Loucy (cell line): ENCODE measurements around the gene ATF7.
A peak's percentile ranks its signal among the peaks of the same experiment; 100 is the strongest.

Experiments
- H2AFZ ChIP-seq: fragments of 200-600 bp; sonication (generic); 2 replicates; pipeline ENCODE4 v1.6.0; 2016; ENCODE audit warnings: antibody characterized with exemption, mild to moderate bottlenecking, low read length, moderate library complexity
- H3F3A ChIP-seq: fragments of 200-600 bp; 2 replicates; pipeline ENCODE4 v1.6.0; 2016; ENCODE audit warnings: antibody characterized with exemption, low read depth, mild to moderate bottlenecking
- H3K27me3 ChIP-seq: fragments of 200-600 bp; sonication (generic); 2 replicates; pipeline ENCODE4 v1.6.1; 2014; ENCODE audit warnings: low read length, mild to moderate bottlenecking; ENCODE audit not compliant: insufficient read depth, poor library complexity, severe bottlenecking
- H3K36me3 ChIP-seq: fragments of 200-600 bp; sonication (generic); 2 replicates; pipeline ENCODE4 v1.6.1; 2016; ENCODE audit warnings: low read length; ENCODE audit not compliant: insufficient read depth
- H3K4me1 ChIP-seq: fragments of 200-600 bp; sonication (generic); 2 replicates; pipeline ENCODE4 v1.5.1; 2014; ENCODE audit warnings: low read length, mild to moderate bottlenecking; ENCODE audit not compliant: insufficient read depth, poor library complexity, severe bottlenecking
- H3K4me2 ChIP-seq: fragments of 200-600 bp; sonication (generic); 2 replicates; pipeline ENCODE4 v1.6.0; 2014; ENCODE audit warnings: antibody characterized with exemption, low read length, low read depth, mild to moderate bottlenecking; ENCODE audit not compliant: poor library complexity, severe bottlenecking
- H3K4me3 ChIP-seq: fragments of 200-600 bp; sonication (generic); 2 replicates; pipeline ENCODE4 v1.5.1; 2014; ENCODE audit warnings: low read length, mild to moderate bottlenecking, mixed read lengths; ENCODE audit not compliant: poor library complexity, severe bottlenecking
- H3K79me2 ChIP-seq: fragments of 200-600 bp; sonication (generic); 2 replicates; pipeline ENCODE4 v1.6.1; 2014; ENCODE audit warnings: low read length; ENCODE audit not compliant: insufficient read depth
- H3K9ac ChIP-seq: fragments of 200-600 bp; sonication (generic); 2 replicates; pipeline ENCODE4 v1.6.0; 2014; ENCODE audit warnings: mild to moderate bottlenecking, low read depth, low read length, moderate library complexity; ENCODE audit not compliant: poor library complexity, severe bottlenecking
- H3K9me2 ChIP-seq: fragments of 200-600 bp; sonication (generic); replicated peaks from 2 replicates; pipeline ENCODE4 v1.6.1; 2016; ENCODE audit warnings: low read depth, low read length, mixed read lengths
- H3K9me3 ChIP-seq: fragments of 200-600 bp; sonication (generic); 2 replicates; pipeline ENCODE4 v1.6.1; 2014; ENCODE audit warnings: mild to moderate bottlenecking, antibody characterized with exemption, low read length, low read depth; ENCODE audit not compliant: insufficient read depth
- H4K20me1 ChIP-seq: fragments of 200-600 bp; sonication (generic); 2 replicates; pipeline ENCODE4 v1.6.0; 2014; ENCODE audit warnings: antibody characterized with exemption, low read length, mild to moderate bottlenecking; ENCODE audit not compliant: insufficient read depth, poor library complexity, severe bottlenecking
- CTCF ChIP-seq: fragments of 200-600 bp; sonication (generic); conservative IDR thresholded peaks from 2 replicates; pipeline ENCODE4 v1.5.1; 2014; ENCODE audit warnings: mild to moderate bottlenecking, antibody characterized with exemption, low read length
- EZH2phosphoT487 ChIP-seq: fragments of 200-600 bp; IDR thresholded peaks from 2 replicates; pipeline ENCODE4 v1.6.1; 2018; ENCODE audit warnings: antibody characterized with exemption, mild to moderate bottlenecking, moderate library complexity, borderline replicate concordance

The ATF7 gene

GRCh38 chr12:53476769-53477209 lies 149.4 kb downstream of the ATF7 start:
- Histone ChIP-seq H3K9ac (no peak overlapping the region), H3K27me3 (no peaks in the 10 kb centered on the region), H3K4me3 (no peak overlapping the region), H3K9me3 (no peaks in the 10 kb centered on the region), H3K79me2 (peaks cover 72% of the 10 kb centered on the region), H3K4me2 (no peak overlapping the region), H3K9me2 (no peaks in the 10 kb centered on the region), H4K20me1 (peaks cover 93% of the 10 kb centered on the region), H3K36me3 (peaks cover 97% of the 10 kb centered on the region), H3K4me1 (no peaks in the 10 kb centered on the region), H2AFZ (no peak overlapping the region), H3F3A (peaks cover 4% of the 10 kb centered on the region; the same call in 1 of the 2 replicates)
- peak; percentile 60 for TF ChIP-seq CTCF
- TF ChIP-seq EZH2phosphoT487: no peak

GRCh38 chr12:53474819-53475218 lies 151.4 kb downstream of the ATF7 start:
- H3K36me3 ChIP-seq: peaks cover 96% of the 10 kb centered on the region
- H3K9me3 ChIP-seq: no peaks in the 10 kb centered on the region
- no peak overlapping the region for H2AFZ ChIP-seq
- H3K9me2 ChIP-seq: no peaks in the 10 kb centered on the region
- no peaks in the 10 kb centered on the region for H3F3A ChIP-seq
- H3K79me2 ChIP-seq: peaks cover 78% of the 10 kb centered on the region
- no peak overlapping the region for H3K4me3 ChIP-seq
- no peak for TF ChIP-seq CTCF
- no peak for TF ChIP-seq EZH2phosphoT487
- H3K4me2 ChIP-seq: no peak overlapping the region
- no peaks in the 10 kb centered on the region for H3K27me3 ChIP-seq
- H4K20me1 ChIP-seq: peaks cover 95% of the 10 kb centered on the region
- H3K9ac ChIP-seq: no peak overlapping the region
- H3K4me1 ChIP-seq: no peaks in the 10 kb centered on the region

- Histone ChIP-seq H3K9ac (peak overlapping the region; percentile 7), H4K20me1 (peaks cover 89% of the 10 kb centered on the region)
Observed at GRCh38 chr12:53474077-53474476, 152.1 kb downstream of the ATF7 start.

More at GRCh38 chr12:53474077-53474476, 152.1 kb downstream of the ATF7 start:
- Histone ChIP-seq H3K27me3 (no peaks in the 10 kb centered on the region), H3K4me3 (no peak overlapping the region), H3F3A (no peaks in the 10 kb centered on the region), H3K9me3 (no peaks in the 10 kb centered on the region), H3K4me1 (no peaks in the 10 kb centered on the region), H3K36me3 (peaks cover 96% of the 10 kb centered on the region), H2AFZ (no peak overlapping the region), H3K79me2 (peaks cover 75% of the 10 kb centered on the region), H3K4me2 (no peak overlapping the region), H3K9me2 (no peaks in the 10 kb centered on the region)
- TF ChIP-seq CTCF: no peak
- TF ChIP-seq EZH2phosphoT487: no peak
